ENCODE results near the gene THSD4.

DNA sequence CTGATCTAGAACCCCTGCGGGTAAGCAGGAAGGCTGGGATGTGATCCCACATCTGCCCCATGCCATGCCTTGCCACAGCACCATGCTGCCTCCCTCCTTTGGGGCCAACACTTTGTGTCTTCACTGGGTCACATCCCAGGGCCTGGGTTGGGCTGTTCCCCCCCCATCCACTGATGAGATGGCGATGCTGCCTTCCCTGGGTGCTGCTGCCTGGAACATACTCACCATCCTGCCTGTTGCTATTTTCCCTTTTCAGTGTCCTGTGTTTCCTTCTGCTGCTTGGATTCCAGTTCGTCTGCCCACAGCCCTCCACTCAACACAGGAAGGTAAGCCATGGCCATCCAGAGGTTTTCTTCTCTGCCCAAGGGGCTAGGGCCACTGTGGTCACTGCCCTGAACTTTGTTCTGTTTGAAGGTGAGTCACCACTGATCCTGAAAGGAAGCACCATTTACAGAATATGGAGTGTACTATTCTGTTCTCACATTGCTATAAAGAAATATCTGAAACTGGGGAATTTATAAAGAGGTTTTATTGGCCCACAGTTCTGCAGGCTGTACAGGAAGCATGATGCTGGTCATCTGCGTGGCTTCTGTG is 39.4 kb downstream of the THSD4 start:
- TF ChIP-seq, protein P1, sequence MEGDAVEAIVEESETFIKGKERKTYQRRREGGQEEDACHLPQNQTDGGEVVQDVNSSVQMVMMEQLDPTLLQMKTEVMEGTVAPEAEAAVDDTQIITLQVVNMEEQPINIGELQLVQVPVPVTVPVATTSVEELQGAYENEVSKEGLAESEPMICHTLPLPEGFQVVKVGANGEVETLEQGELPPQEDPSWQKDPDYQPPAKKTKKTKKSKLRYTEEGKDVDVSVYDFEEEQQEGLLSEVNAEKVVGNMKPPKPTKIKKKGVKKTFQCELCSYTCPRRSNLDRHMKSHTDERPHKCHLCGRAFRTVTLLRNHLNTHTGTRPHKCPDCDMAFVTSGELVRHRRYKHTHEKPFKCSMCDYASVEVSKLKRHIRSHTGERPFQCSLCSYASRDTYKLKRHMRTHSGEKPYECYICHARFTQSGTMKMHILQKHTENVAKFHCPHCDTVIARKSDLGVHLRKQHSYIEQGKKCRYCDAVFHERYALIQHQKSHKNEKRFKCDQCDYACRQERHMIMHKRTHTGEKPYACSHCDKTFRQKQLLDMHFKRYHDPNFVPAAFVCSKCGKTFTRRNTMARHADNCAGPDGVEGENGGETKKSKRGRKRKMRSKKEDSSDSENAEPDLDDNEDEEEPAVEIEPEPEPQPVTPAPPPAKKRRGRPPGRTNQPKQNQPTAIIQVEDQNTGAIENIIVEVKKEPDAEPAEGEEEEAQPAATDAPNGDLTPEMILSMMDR (IDR thresholded peaks at IDR 0.05), result no peak
- TF ChIP-seq POLR2AphosphoS5 (IDR thresholded peaks at IDR 0.05), result no peak
- no peak for TF ChIP-seq POLR2A (IDR thresholded peaks at IDR 0.05)
- TF ChIP-seq EP300 (IDR thresholded peaks at IDR 0.05), result no peak

Data from suprapubic skin (tissue), 4 donors.